B cell (primary cell): ENCODE results near the gene HOXB1. TPM values are rescaled to one million over a fixed set of nuclear protein-coding genes. Genes with fewer than 3 reads are reported as not detected.
"Not testable (repeated sequence)": the region's sequence is repeated elsewhere in the genome, so short reads cannot be mapped to it uniquely, and the experiment has no call there.

Experiments
- ATAC-seq: fragments of 200-7000 bp; cut with Tn5 transposase; one replicate; pipeline ENCODE4 v1.10.0; 2021; ENCODE audit warnings: low read depth, mild to moderate bottlenecking, moderate number of reproducible peaks, moderate library complexity
- CTCF ChIA-PET: fragments of 350-600 bp; sonication (Branson Sonifier 250); formaldehyde crosslinking; loops from one replicate; lab custom pipeline; 2021; ENCODE audit warnings: antibody characterized with exemption, inconsistent platforms; lab: Charles Lee
- POLR2A ChIA-PET: fragments of 350-600 bp; sonication (Branson Sonifier 250); formaldehyde crosslinking; loops from one replicate; lab custom pipeline; 2021; ENCODE audit warnings: antibody characterized with exemption; lab: Charles Lee
- DNase-seq: peaks from one replicate; pipeline ENCODE4 v3.0.0; 2013
- H2AFZ ChIP-seq: 2 replicates; pipeline ENCODE4 v1.6.1; 2012; ENCODE audit warnings: mild to moderate bottlenecking, low read depth, low read length; ENCODE audit not compliant: insufficient read depth, poor library complexity, severe bottlenecking
- H3K27ac ChIP-seq, 2 donors: 1 replicate in 1 of 2; 2 replicates in 1 of 2; pipeline ENCODE4 v1.5.1; 2012 to 2013; ENCODE audit warnings: low read length in 2 of 2, mild to moderate bottlenecking in 2 of 2, moderate library complexity in 1 of 2
- H3K27me3 ChIP-seq, 4 experiments: fragments of 200-600 bp in 1 of 4; sonication (generic) in 1 of 4; replicated peaks in 1 of 4; 1 replicate in 2 of 4; 2 replicates in 2 of 4; pipeline versions ENCODE4 v1.6.1 to v1.7.0; 2013 to 2016; ENCODE audit warnings: low read length in 3 of 4, mild to moderate bottlenecking in 2 of 4, mixed read lengths in 1 of 4, moderate library complexity in 1 of 4; ENCODE audit not compliant: insufficient read depth in 4 of 4, control insufficient read depth in 3 of 4; ENCODE audit errors: control extremely low read depth in 1 of 4
- H3K36me3 ChIP-seq, 2 experiments: replicated peaks in 1 of 2; 1 replicate in 1 of 2; 2 replicates in 1 of 2; pipeline versions ENCODE4 v1.6.1 to v1.7.1; 2013; ENCODE audit warnings: low read length in 1 of 2; ENCODE audit not compliant: insufficient read depth in 2 of 2, control insufficient read depth in 1 of 2; ENCODE audit errors: control extremely low read depth in 1 of 2, extremely low read depth in 1 of 2
- H3K4me1 ChIP-seq, 2 donors: fragments of 200-600 bp in 1 of 2; sonication (generic) in 1 of 2; 1 replicate in 1 of 2; 2 replicates in 1 of 2; pipeline versions ENCODE4 v1.5.1 to v1.6.1; 2013 to 2017; ENCODE audit warnings: low read length in 2 of 2; ENCODE audit not compliant: control insufficient read depth in 2 of 2, insufficient read depth in 2 of 2
- H3K4me2 ChIP-seq: replicated peaks from 2 replicates; pipeline ENCODE3; 2012; ENCODE audit warnings: mild to moderate bottlenecking, low read depth, low read length; ENCODE audit not compliant: poor library complexity, severe bottlenecking
- H3K4me3 ChIP-seq, 5 experiments: fragments of 200-600 bp in 1 of 5; sonication (generic) in 1 of 5; 1 replicate in 3 of 5; 2 replicates in 2 of 5; pipeline versions ENCODE4 v1.5.1 to v1.7.0; 2011 to 2016; ENCODE audit warnings: low read length in 4 of 5, mild to moderate bottlenecking in 4 of 5, low read depth in 2 of 5, control low read depth in 1 of 5, moderate library complexity in 1 of 5; ENCODE audit not compliant: insufficient read depth in 1 of 5; ENCODE audit errors: control extremely low read depth in 1 of 5, extremely low read depth in 1 of 5
- H3K79me2 ChIP-seq: fragments of 200-600 bp; sonication (generic); one replicate; pipeline ENCODE4 v1.6.0; 2016; ENCODE audit warnings: low read length; ENCODE audit not compliant: control insufficient read depth, insufficient read depth
- H3K9ac ChIP-seq: fragments of 200-600 bp; sonication (generic); 2 replicates; pipeline ENCODE4 v1.6.1; 2017; ENCODE audit warnings: mild to moderate bottlenecking, low read length, moderate library complexity
- H3K9me3 ChIP-seq, 3 donors: one replicate each; pipeline versions ENCODE4 v1.6.1 to v1.7.1; 2013; ENCODE audit warnings: low read length in 2 of 3; ENCODE audit not compliant: control insufficient read depth in 2 of 3, insufficient read depth in 1 of 3; ENCODE audit errors: control extremely low read depth in 1 of 3
- H4K20me1 ChIP-seq: 2 replicates; pipeline ENCODE4 v1.6.0; 2012; ENCODE audit warnings: mild to moderate bottlenecking, low read length; ENCODE audit not compliant: insufficient read depth, control insufficient read depth, poor library complexity, severe bottlenecking
- H3K27ac Mint-ChIP-seq: one replicate; pipeline ENCODE4 v1.8.0; 2021; ENCODE audit warnings: mixed read lengths
- H3K27me3 Mint-ChIP-seq: one replicate; pipeline ENCODE4 v1.8.0; 2021; ENCODE audit warnings: mixed read lengths
- H3K4me1 Mint-ChIP-seq: one replicate; pipeline ENCODE4 v1.8.0; 2021; ENCODE audit warnings: mixed read lengths
- H3K4me3 Mint-ChIP-seq: one replicate; pipeline ENCODE4 v1.8.0; 2021; ENCODE audit warnings: mixed read lengths
- H3K9me3 Mint-ChIP-seq: one replicate; pipeline ENCODE4 v1.8.0; 2022; ENCODE audit warnings: mixed read lengths; ENCODE audit not compliant: insufficient read depth
- EZH2 ChIP-seq: IDR thresholded peaks from 2 replicates; pipeline ENCODE4 v1.6.1; 2012; ENCODE audit warnings: borderline replicate concordance, low read depth, mild to moderate bottlenecking, moderate library complexity, low read length; ENCODE audit not compliant: insufficient read depth, poor library complexity, severe bottlenecking
- WGBS: methylation state at CpG from one replicate; pipeline ENCODE4 v1.1.5; 2013; ENCODE audit warnings: missing lambda C conversion rate; ENCODE audit not compliant: insufficient coverage; 5-methylcytosine and 5-hydroxymethylcytosine counted together
- intact Hi-C: fragments of 100-400 bp; cut with micrococcal nuclease; formaldehyde crosslinking; loops from one replicate; pipeline ENCODE4 v1.10.0; 2022
- polyA plus RNA-seq: library from polyadenylated mRNA; depleted of rRNA; stranded (reverse); fragments of >200 nt; gene quantifications from 2 replicates; pipeline ENCODE4 v1.2.3, GENCODE V29; 2012
- small RNA-seq: library from RNA; depleted of rRNA; stranded (forward); fragments of <200 nt; gene quantifications from one replicate; pipeline ENCODE3, GENCODE V24; 2012; ENCODE audit warnings: low replicate concordance, low read depth; ENCODE audit not compliant: insufficient read length
- total RNA-seq, 2 donors: library from RNA; stranded (reverse); fragments of 120-200 nt in 1 of 2; gene quantifications; 1 replicate in 1 of 2; 2 replicates in 1 of 2; pipeline versions ENCODE4 v1.2.3 to v1.2.4, GENCODE V29; 2013 to 2022
- TF ChIP-seq, protein P1 (sequence below): fragments of 200-600 bp; IDR thresholded peaks from one replicate; pipeline ENCODE4 v1.8.0; 2022; ENCODE audit warnings: antibody characterized with exemption, mild to moderate bottlenecking

The HOXB1 gene
- total and polyA plus RNA-seq, 2 donors (not counting 1 experiment from before 2014, with no cell fraction given), result not detected

DNA sequence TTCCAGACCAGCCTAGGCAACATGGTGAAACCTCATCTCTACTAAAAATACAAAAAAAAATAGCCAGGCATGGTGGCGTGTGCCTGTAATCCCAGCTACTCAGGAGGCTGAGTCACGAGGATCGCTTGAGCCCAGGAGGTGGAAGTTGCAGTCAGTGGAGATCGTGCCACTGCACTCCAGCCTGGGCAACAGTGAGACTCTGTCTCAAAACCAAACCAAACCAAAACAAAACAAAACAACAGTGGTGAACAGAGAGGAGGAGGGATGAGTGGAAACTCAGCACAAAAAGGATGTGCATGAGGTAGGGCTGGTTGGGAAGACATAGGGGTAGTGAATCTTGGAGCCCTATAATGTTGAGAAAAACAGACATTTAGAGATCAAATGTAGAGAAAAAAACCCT, 48.5 kb downstream of the HOXB1 start:
- CTCF ChIA-PET, result interaction anchor here (0.9 to 1.7 kb wide), 2 partner anchors 10 to 146 kb away, joined by 3 to 5 read pairs; no protein-coding TSS in a partner anchor
- H3K4me1 Mint-ChIP-seq, result peaks cover 25% of the 10 kb centered on the region

GRCh38 chr17:48479014-48479402, 51.8 kb downstream of the HOXB1 start:
- Mint-ChIP-seq H3K27ac (no peak overlapping the region), H3K4me1 (peaks cover 19% of the 10 kb centered on the region), H3K27me3 (no peaks in the 10 kb centered on the region), H3K4me3 (no peak overlapping the region), H3K9me3 (no peaks in the 10 kb centered on the region)
- ATAC-seq (no peak), DNase-seq (no peak)
- H3K27me3 ChIP-seq, result no peaks in the 10 kb centered on the region
- no peaks in the 10 kb centered on the region for H3K79me2 ChIP-seq
- peak overlapping the region; percentile 46 for H2AFZ ChIP-seq
- no peak for TF ChIP-seq EZH2
- TF ChIP-seq, protein P1, sequence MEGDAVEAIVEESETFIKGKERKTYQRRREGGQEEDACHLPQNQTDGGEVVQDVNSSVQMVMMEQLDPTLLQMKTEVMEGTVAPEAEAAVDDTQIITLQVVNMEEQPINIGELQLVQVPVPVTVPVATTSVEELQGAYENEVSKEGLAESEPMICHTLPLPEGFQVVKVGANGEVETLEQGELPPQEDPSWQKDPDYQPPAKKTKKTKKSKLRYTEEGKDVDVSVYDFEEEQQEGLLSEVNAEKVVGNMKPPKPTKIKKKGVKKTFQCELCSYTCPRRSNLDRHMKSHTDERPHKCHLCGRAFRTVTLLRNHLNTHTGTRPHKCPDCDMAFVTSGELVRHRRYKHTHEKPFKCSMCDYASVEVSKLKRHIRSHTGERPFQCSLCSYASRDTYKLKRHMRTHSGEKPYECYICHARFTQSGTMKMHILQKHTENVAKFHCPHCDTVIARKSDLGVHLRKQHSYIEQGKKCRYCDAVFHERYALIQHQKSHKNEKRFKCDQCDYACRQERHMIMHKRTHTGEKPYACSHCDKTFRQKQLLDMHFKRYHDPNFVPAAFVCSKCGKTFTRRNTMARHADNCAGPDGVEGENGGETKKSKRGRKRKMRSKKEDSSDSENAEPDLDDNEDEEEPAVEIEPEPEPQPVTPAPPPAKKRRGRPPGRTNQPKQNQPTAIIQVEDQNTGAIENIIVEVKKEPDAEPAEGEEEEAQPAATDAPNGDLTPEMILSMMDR, result no peak
- H4K20me1 ChIP-seq, result no peaks in the 10 kb centered on the region
- H3K9me3 ChIP-seq, result no peaks in the 10 kb centered on the region
- H3K4me2 ChIP-seq, result no peak overlapping the region
- no peak overlapping the region for H3K9ac ChIP-seq
- no peak overlapping the region for H3K4me3 ChIP-seq
- H3K4me1 ChIP-seq, result peaks cover 14 to 15% of the 10 kb centered on the region in 2 donors
- POLR2A ChIA-PET, result no interaction called here
- H3K36me3 ChIP-seq, result no peaks in the 10 kb centered on the region
- intact Hi-C loops, result no loop called here
- CTCF ChIA-PET, result no interaction called here
- no peak overlapping the region for H3K27ac ChIP-seq
- no CpG with 5 or more reads among the region's 2 CpGs for WGBS

More for the DNA sequence above, 48.5 kb downstream of the HOXB1 start:
- H4K20me1 ChIP-seq, H3K27me3 ChIP-seq, intact Hi-C loops, POLR2A ChIA-PET, H3K79me2 ChIP-seq, H3K36me3 ChIP-seq, H2AFZ ChIP-seq, H3K4me2 ChIP-seq, ATAC-seq, H3K9ac ChIP-seq, H3K4me3 ChIP-seq, H3K4me3 Mint-ChIP-seq, H3K27ac Mint-ChIP-seq, H3K27me3 Mint-ChIP-seq, H3K9me3 Mint-ChIP-seq, H3K27ac ChIP-seq, DNase-seq, H3K9me3 ChIP-seq: not testable (repeated sequence)
- WGBS, result 100% methylated on average over 3 of the region's 4 CpGs
- peaks cover 18 to 20% of the 10 kb centered on the region in 2 donors for H3K4me1 ChIP-seq

Small RNAs within 50 kb of the gene (small RNA-seq; reads per million reads assigned to genes)
- gene RF00019, result not detected

Other genes starting within 250 kb of the HOXB1 start
- gene SKAP1, start 100.8 kb downstream of the HOXB1 start, total RNA-seq, result 33.1 TPM in 2 replicates
- 24.5 and 37.3 TPM in 2 replicates for gene SKAP1, start 100.8 kb downstream of the HOXB1 start, polyA plus RNA-seq
- 6.1 and 8.1 TPM in 2 replicates for gene HOXB2, start 14.1 kb upstream of the HOXB1 start, total RNA-seq
- gene HOXB2, start 14.1 kb upstream of the HOXB1 start, polyA plus RNA-seq, result 3.1 and 9.2 TPM in 2 replicates
- gene HOXB4, start 47.3 kb upstream of the HOXB1 start, total RNA-seq, result 1.5 and 1.7 TPM in 2 replicates
- gene HOXB4, start 47.3 kb upstream of the HOXB1 start, polyA plus RNA-seq, result 0.32 and 0.85 TPM in 2 replicates
- gene HOXB3, start 59.2 kb upstream of the HOXB1 start, total RNA-seq, result 3.4 and 4.0 TPM in 2 replicates
- gene HOXB3, start 59.2 kb upstream of the HOXB1 start, polyA plus RNA-seq, result 1.4 and 3.0 TPM in 2 replicates
- not detected in 2 replicates for gene HOXB5, start 62.8 kb upstream of the HOXB1 start, total RNA-seq
- gene HOXB5, start 62.8 kb upstream of the HOXB1 start, polyA plus RNA-seq, result not detected in 2 replicates
- gene HOXB6, start 74.0 kb upstream of the HOXB1 start, total RNA-seq, result not detected in 2 replicates
- gene HOXB6, start 74.0 kb upstream of the HOXB1 start, polyA plus RNA-seq, result 0.10 TPM in 1 of 2 replicates, not detected in the other
- 0.36 and 1.3 TPM in 2 replicates for gene HOXB7, start 80.0 kb upstream of the HOXB1 start, total RNA-seq
- gene HOXB7, start 80.0 kb upstream of the HOXB1 start, polyA plus RNA-seq, result 0.25 TPM in 1 of 2 replicates, not detected in the other
- not detected in 2 replicates for gene HOXB8, start 84.3 kb upstream of the HOXB1 start, total RNA-seq
- gene HOXB8, start 84.3 kb upstream of the HOXB1 start, polyA plus RNA-seq, result not detected in 2 replicates
- gene HOXB9, start 95.3 kb upstream of the HOXB1 start, total RNA-seq, result not detected in 2 replicates
- gene HOXB9, start 95.3 kb upstream of the HOXB1 start, polyA plus RNA-seq, result 0.04 and 0.07 TPM in 2 replicates
- not detected in 2 replicates for gene PRAC1, start 191.5 kb upstream of the HOXB1 start, total RNA-seq
- not detected in 2 replicates for gene PRAC1, start 191.5 kb upstream of the HOXB1 start, polyA plus RNA-seq
- gene PRAC2, start 192.2 kb upstream of the HOXB1 start, total RNA-seq, result not detected in 2 replicates
- not detected in 2 replicates for gene PRAC2, start 192.2 kb upstream of the HOXB1 start, polyA plus RNA-seq
- not detected in 2 replicates for gene HOXB13, start 197.7 kb upstream of the HOXB1 start, total RNA-seq
- gene HOXB13, start 197.7 kb upstream of the HOXB1 start, polyA plus RNA-seq, result not detected in 2 replicates